HG03175 (cell line): Measurements from ENCODE around the gene RAC2.
"Not testable (repeated sequence)": the region's sequence is repeated elsewhere in the genome, so short reads cannot be mapped to it uniquely, and the experiment has no call there.

Source experiments
- ATAC-seq: cut with Tn5 transposase; IDR thresholded peaks from one replicate; pipeline ENCODE4 v1.9.1; 2021; ENCODE audit warnings: mild to moderate bottlenecking, moderate library complexity; ENCODE audit not compliant: unreplicated experiment

The RAC2 gene

GRCh38 chr22:37206841-37207821 lies 36.9 kb downstream of the RAC2 start:
- no peak for ATAC-seq

GRCh38 chr22:37206118-37206840 lies 37.8 kb downstream of the RAC2 start:
- no peak for ATAC-seq

GRCh38 chr22:37205046-37205445 lies 39.0 kb downstream of the RAC2 start:
- no peak for ATAC-seq

GRCh38 chr22:37204045-37204655 lies 39.9 kb downstream of the RAC2 start:
- no peak for ATAC-seq

- no peak for ATAC-seq
Observed at GRCh38 chr22:37203354-37204044, 40.6 kb downstream of the RAC2 start.

GRCh38 chr22:37202716-37203115 lies 41.4 kb downstream of the RAC2 start:
- no peak for ATAC-seq

GRCh38 chr22:37202001-37202555 lies 42.0 kb downstream of the RAC2 start:
- no peak for ATAC-seq

GRCh38 chr22:37201443-37201820 lies 42.6 kb downstream of the RAC2 start:
- ATAC-seq, result not testable (repeated sequence)

GRCh38 chr22:37199760-37200108 lies 44.3 kb downstream of the RAC2 start:
- peak; percentile 10 for ATAC-seq

- ATAC-seq, result peak; percentile 94
Observed at GRCh38 chr22:37199103-37199759, 44.8 kb downstream of the RAC2 start.

GRCh38 chr22:37198258-37199102 lies 45.6 kb downstream of the RAC2 start:
- no peak for ATAC-seq

- ATAC-seq, result no peak
Observed at GRCh38 chr22:37197451-37198257, 46.4 kb downstream of the RAC2 start.

GRCh38 chr22:37196539-37197450 lies 47.3 kb downstream of the RAC2 start:
- no peak for ATAC-seq

GRCh38 chr22:37195921-37196320 lies 48.1 kb downstream of the RAC2 start:
- no peak for ATAC-seq

- ATAC-seq, result no peak
Observed at GRCh38 chr22:37194750-37195149, 49.3 kb downstream of the RAC2 start.

- no peak for ATAC-seq
Observed at GRCh38 chr22:37193629-37194191, 50.4 kb downstream of the RAC2 start.

- ATAC-seq, result no peak
Observed at GRCh38 chr22:37192741-37193140, 51.3 kb downstream of the RAC2 start.
